Brain microvascular endothelial cell (primary cell): ENCODE data around the gene CXXC4.

Experiments used
- DNase-seq: peaks from one replicate; pipeline ENCODE4 v3.0.0-alpha.2; 2020
- H3K27ac ChIP-seq: fragments of 250-450 bp; sonication (Bioruptor Pico); 2 replicates; pipeline ENCODE4 v1.5.1; 2020; ENCODE audit warnings: mild to moderate bottlenecking, moderate library complexity
- H3K27me3 ChIP-seq: fragments of 250-450 bp; sonication (Bioruptor Pico); replicated peaks from 2 replicates; pipeline ENCODE4 v1.5.1; 2020; ENCODE audit warnings: mild to moderate bottlenecking
- H3K36me3 ChIP-seq: fragments of 250-450 bp; sonication (Bioruptor Pico); replicated peaks from 2 replicates; pipeline ENCODE4 v1.5.1; 2020; ENCODE audit warnings: mild to moderate bottlenecking
- H3K4me3 ChIP-seq: 2 replicates; pipeline ENCODE4 v1.5.1; 2011; ENCODE audit warnings: low read depth, mild to moderate bottlenecking, control low read depth, low read length, moderate library complexity
- CTCF ChIP-seq: IDR thresholded peaks from 2 replicates; pipeline ENCODE4 v1.5.1; 2011; ENCODE audit warnings: low read depth, mild to moderate bottlenecking, moderate library complexity, low read length, control low read depth, inconsistent platforms; ENCODE audit errors: missing control alignments
- in situ Hi-C: cut with HindIII; loops from 2 replicates; pipeline ENCODE4 v1.10.0; 2017; ENCODE audit warnings: low sequenced_read_pairs, low pct_ligation_motif_present

The CXXC4 gene

DNA sequence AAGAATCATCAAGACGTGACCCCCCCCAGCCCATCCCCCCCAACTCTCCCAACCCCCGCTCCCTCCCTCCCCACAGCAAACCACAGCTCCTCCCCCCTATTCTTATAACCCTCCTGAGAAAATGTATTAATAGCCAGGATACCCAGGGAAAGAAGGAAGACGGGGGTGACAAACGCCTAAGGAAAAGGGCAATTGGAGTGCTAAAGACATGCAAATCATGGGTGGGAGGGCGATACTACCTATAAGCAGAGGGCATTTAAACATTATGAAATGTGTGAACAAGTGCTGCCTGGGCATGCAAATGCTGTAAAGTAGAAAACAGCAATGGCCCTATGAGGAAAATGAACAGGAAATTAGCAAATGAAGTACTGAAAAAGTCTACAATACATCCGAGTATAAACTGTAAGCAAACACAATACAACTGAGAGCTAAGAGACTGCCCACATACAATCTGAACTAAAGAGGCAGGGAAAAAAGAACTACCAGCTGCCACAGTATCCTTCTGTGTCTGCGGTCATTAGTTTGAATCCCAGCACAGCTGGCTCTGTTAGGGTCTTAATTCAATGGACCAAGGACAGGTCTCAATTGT lies 2.4 kb downstream of the CXXC4 start:
- TF ChIP-seq CTCF: no peak
- Histone ChIP-seq H3K27ac (no peak overlapping the region), H3K27me3 (no peaks in the 10 kb centered on the region), H3K36me3 (no peaks in the 10 kb centered on the region), H3K4me3 (peak overlapping the region; percentile 68)
- no peak for DNase-seq
- in situ Hi-C loops: no loop called here

GRCh38 chr4:104491481-104492182 lies 3.1 kb downstream of the CXXC4 start:
- no peak for DNase-seq
- in situ Hi-C loops: no loop called here
- Histone ChIP-seq H3K4me3 (peak overlapping the region; percentile 68), H3K36me3 (no peaks in the 10 kb centered on the region), H3K27me3 (no peaks in the 10 kb centered on the region), H3K27ac (no peak overlapping the region)
- TF ChIP-seq CTCF: no peak

DNA sequence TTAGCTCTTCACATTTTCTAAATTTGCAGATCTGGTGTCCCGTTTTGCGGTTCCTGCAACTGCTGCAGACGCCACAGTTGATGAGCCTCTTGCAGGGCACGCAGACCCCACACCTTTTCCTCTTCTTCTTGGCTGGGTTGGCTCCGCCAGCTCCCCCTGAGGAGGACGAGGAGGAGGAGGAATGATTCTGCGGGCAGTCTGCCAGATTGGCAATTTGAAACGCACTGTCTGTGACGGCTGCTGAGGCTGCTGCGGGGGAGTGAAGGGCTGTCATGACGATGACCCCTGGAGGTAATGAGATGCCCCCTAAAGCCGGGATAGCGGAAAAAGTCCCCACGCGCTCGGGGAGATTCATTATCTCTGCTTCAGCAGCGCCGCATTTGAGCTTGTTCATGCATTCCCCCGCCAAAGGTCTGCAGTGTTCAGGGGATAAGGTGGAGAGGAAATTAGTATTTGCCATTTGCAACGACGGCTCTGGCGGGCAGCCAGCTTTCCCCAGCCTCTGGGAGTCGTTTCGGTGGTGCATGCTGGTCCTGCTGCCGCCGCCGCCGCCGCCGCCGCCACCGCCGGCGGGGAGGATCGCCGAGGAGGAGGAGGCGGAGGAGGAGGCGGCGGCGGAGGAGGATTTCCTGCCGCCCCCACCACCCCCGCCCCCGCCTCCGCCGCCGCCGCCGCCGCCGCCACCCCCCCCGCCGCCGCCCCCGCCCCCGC lies 3.8 kb downstream of the CXXC4 start:
- H3K36me3 ChIP-seq: no peaks in the 10 kb centered on the region
- TF ChIP-seq CTCF: no peak
- in situ Hi-C loops: no loop called here
- H3K4me3 ChIP-seq: peak overlapping the region; percentile 68
- H3K27ac ChIP-seq: no peak overlapping the region
- no peaks in the 10 kb centered on the region for H3K27me3 ChIP-seq
- DNase-seq: peak; percentile 24

DNA sequence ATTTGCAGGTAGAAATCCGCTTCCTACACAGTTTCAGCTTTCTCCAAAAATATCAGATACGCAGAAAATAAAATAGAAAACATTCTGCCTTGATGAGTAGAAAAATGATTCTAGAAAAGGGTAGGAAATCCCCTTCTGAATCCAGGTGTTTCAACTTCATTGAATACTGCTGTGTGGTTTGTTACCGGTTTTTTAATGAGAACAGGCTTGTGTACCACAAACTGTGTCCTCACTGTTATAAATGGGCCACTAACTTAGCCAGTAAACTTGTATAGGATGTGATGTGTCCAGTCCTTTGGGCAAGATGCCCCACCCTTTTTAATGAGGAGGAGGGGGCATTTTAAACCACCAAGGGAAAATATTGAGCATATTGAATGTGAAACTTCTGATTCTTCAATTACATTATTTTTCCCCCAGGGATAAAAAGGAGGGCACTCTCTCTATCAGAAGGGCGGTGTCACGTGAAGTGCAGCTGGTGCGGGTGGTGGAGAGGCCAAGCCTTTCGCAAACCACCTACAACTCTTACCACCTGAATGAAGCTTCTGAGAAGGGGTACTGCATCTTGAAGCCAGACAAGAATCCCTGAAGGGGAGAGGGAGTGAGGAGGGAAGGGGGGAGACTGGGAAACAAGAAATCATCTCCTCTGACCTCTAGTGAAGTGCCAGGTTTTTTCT lies 4.5 kb downstream of the CXXC4 start:
- no peaks in the 10 kb centered on the region for H3K36me3 ChIP-seq
- H3K4me3 ChIP-seq: peak overlapping the region; percentile 68
- no peaks in the 10 kb centered on the region for H3K27me3 ChIP-seq
- DNase-seq: no peak
- no peak for TF ChIP-seq CTCF
- in situ Hi-C loops: no loop called here
- H3K27ac ChIP-seq: no peak overlapping the region

DNA sequence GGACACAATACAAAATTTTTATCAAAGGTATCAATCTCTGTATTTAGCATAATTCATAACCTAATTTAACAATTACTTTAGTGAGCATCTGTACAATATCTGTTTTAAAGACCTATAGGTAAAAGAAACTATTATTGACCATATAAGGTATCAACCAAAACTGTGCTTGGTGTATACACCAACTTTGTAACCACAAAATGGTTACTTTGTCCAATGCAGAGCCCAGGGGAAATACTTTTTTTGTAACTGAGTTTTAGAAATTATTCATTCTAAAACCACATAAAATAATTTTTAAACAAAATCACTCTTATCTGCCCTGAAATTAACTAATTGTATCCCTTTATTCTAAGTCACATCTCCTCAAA lies 5.0 kb downstream of the CXXC4 start:
- no peak for TF ChIP-seq CTCF
- Histone ChIP-seq H3K27me3 (no peaks in the 10 kb centered on the region), H3K4me3 (no peak overlapping the region), H3K27ac (no peak overlapping the region), H3K36me3 (no peaks in the 10 kb centered on the region)
- DNase-seq: no peak
- in situ Hi-C loops: no loop called here
